DMS153 (cell line): ENCODE results near the gene ADAM12.
"Not testable (repeated sequence)": the region's sequence is repeated elsewhere in the genome, so short reads cannot be mapped to it uniquely, and the experiment has no call there.

Source experiments
- DNase-seq: peaks from one replicate; lab custom pipeline; 2025; lab: John Stamatoyannopoulos, UW

ADAM12 gene

DNA sequence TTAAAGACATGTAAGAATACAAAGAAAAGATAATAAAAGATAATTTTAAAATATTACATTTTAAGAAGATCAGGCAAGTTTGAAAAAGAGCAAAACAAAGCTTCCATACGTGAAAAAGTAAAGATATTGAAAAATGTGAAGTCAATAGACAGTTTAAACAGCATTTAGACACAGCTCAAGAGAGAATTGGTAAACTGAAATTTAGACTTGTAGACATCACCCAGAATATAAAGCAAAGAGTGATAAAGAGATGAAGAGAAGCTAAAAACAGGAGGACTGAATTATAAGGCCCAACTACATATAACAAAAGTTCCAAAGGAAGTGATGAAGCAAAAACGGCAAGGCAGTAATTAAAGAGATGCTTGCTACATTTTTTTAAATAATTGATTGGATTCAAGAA lies 13.8 kb downstream of the ADAM12 start:
- DNase-seq = no peak

DNA sequence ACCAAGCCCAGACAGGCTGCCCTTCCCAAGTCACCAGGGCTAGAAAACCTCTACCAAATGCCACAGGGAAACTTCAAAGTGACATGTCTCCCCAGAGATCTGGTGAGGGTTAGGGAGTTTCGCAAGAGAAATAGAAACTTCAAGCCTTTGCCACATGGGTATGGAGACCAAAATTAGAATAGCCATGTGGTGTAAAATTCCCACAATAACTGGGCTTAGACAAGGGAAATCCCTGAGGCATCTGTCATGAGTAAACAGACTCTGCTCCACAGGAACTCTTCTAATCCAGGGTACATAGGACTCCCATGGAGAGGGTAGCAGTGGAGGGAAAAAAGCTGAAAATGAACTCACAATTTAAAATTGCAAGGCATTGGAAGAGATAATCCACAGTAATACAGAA lies 14.3 kb downstream of the ADAM12 start:
- no peak for DNase-seq

DNA sequence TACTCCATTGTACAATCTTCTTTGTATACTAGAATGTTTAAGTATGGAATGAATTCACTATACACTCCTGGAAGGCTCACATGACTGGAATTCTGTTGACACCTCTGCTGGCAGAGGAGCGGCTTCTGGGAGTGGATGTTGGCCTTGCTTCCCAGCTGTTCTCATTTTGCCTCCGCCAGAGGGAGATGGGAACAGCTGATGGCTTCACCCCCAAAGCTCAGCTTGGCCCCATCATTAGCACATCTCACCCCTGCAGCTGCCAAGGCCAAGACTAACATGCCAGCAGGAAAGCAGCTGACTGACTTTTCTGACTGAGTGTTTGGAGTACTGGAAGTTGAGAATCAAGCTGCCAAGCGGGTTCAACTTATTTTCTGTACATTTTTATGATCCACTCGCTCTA lies 15.1 kb downstream of the ADAM12 start:
- DNase-seq = no peak

DNA sequence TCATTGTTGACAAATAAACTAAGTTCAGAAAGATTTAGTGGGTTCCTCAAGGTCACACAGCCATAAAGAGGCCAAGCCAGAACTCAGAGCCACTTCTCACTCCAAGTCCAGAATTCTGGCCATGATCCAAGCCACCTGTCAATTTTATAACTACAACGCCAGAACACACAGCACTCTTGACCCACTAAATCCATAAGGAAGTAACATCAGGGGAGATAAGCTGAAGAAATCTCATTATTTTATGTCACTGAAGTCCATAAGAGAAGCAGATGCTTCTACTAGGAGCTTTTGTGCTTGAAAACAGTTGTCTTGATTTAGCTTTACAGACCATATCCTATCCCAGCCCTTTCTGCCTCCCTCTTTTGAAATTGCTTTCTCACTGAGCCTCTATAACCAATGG lies 15.9 kb downstream of the ADAM12 start:
- DNase-seq = no peak

DNA sequence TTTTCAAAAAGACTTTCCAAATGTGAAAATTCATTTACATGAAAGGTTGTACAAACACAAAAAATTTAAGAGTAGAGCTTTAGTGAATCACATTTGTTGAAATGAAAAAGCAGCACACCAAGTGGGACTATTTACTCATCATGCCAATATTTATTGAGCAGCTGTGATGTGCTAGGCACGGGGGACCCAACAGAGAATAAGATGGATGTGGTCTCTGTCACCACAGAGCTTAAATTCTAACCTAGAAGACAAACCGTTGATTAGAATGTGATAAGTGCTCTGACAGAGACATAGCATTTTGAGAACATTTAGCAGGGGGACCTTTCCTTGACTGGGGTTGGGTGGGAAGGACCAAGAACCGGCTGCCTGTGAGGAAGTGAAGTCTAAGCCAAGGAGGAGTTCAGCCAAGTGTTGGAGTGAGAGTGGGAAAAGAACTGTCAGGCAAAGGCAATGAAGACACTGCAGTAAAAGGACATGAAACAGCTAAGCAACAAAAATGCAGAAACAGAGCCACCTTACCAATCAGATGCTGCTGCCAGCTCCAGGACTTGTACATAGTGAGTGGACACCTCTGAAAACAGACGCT lies 19.1 kb downstream of the ADAM12 start:
- no peak for DNase-seq

DNA sequence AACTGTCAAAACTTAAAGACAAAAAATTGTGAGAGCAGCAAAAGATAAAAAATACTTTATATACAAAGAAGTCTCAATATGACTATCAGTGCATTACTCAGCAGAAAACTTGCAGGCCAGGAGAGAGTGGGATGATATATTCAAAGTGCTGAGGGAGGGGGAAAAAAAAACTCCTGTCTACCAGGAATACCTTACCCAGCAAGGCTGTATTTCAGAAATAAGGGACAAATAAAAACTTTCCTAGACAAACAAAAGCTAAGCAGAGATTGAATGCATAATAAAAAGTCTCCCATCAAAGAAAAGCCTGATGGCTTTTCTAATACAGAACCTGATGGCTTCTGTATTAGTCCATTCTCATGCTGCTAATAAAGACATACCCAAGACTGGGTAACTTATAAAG lies 31.1 kb downstream of the ADAM12 start:
- DNase-seq = no peak

DNA sequence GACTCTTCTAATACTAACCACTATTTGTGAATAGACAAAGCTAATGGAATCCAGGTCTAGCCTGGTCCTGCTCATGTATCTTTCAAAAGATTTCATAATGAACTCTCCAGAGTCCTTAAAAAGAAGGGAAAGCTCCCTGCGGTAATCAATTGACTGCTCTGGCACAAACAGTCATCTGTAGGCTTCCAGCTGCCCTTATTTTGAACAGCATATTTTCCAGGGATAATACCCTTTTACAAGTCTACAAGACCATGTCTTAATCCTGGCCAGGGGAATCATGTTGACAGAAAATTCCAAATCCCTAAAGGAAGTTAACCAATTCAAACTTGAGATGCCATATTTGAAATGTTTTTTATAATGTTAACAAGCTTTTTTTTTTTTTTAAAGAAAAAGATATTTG lies 34.6 kb downstream of the ADAM12 start:
- DNase-seq = no peak

DNA sequence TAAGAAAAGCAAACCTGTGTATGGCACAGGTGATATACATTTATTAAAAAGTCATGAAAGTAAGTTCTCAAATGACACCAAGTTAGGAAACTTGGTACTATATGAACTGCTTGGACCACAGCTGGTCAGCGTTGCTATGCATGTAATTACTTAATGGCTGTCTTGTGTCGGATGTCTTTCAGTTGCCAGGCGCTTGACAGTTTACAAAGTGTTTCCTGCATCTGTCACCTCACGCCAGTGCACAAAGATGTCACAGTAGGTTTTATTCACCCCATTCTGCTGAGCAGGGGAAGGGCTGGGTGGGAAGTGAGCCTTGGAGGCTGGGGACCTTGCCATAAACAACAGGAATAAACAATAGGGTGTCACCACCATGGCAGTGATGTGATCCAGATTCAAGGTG lies 35.8 kb downstream of the ADAM12 start:
- DNase-seq = no peak

DNA sequence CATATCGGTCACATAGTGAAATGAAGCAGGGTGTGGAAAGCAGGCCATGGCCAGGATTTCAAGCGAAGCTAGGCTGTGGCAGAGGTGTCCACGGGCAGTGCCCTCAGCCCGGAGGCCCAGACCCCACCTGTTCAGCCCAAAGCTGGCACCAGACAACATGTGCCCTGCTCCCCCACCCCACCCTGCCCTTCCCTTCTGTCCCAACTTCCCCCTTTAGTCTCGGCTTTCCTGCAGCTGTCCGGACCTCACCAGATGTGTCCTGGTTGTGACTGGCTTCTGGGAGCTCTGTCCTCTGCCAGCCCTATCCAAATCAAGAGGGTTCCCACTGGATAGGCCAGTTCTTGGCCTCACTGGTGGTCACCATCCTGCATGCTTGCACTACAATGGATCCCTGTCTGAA lies 37.3 kb downstream of the ADAM12 start:
- DNase-seq = no peak

DNA sequence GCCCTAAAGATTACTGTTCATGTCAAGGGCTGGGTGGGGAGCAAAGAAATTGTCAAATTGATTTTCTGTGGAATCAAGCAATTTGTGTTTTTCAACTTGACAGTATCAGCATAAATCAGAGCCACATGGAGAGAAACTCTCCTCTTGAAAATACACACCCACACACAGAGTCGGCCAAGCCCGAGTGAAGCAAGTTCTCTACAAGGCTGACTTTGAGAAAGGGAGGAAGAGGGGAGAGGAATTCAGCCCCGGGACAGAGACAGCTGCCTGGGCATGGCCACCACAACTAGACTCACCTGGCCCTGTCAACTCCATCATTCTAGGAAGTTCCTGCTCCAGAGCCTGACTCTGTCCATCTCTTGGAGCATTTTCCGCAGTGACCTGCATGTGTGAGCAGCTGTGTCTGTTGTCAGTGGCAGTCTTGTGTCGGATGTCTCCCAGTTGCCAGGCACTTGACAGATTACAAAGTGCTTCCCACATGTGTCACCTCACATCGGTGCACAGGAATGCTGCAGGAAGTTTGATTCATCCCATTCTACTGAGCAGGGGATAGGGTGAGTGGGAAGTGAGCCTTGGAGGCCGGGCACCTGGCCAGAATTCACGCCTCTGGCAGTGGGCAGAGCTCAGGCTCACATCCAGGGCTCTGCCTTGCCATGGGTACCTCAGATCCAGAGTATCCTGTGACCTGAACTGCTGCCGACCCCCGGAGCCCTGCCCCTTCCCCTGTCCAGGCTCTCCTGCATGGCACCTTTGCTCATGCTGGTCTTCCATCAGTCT lies 37.9 kb downstream of the ADAM12 start:
- no peak for DNase-seq

DNA sequence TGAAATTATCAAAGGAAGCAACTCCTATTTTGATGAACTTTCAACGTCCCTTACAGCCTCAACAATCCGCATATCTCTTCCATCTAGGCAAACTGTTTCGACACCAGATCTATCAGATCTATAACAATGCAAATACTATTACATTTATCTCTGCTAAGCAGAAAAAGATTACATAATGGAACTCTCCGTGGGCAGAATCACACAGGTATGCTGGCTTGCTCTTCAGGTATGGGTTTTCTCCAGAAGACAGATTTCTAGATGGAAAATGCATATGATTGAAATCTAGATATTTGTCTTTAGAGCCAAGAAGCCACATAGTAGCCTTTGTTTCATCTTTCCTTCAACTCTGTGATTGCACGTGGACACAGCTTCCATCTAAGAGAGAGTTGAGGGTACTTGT lies 38.6 kb downstream of the ADAM12 start:
- no peak for DNase-seq

DNA sequence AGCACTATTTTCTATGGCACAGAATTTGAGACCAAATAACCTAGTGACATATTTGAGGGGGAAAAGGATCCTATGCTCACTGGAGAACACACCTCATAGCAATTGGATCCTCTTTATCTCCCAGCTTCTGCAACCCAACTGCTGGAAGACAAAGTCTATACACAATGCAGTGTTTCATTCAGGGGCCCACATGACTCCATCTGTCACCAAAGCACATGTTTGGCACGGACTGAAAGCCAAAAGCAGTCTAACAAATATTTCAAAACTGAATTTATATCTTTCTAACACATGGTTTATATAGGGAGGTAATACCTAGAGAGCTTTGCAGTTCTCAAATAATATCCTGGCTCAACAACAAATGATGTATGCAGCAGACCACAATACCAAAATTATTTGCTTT lies 39.2 kb downstream of the ADAM12 start:
- DNase-seq = no peak

DNA sequence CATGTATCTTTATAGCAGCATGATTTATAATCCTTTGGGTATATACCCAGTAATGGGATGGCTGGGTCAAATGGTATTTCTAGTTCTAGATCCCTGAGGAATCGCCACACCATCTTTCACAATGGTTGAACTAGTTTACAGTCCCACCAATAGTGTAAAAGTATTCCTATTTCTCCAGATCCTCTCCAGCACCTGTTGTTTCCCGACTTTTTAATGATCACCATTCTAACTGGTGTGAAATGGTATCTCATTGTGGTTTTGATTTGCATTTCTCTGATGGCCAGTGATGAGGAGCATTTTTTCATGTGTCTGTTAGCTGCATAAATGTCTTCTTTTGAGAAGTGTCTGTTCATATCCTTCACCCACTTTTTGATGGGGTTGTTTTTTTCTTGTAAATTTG lies 44.8 kb downstream of the ADAM12 start:
- DNase-seq = not testable (repeated sequence)

DNA sequence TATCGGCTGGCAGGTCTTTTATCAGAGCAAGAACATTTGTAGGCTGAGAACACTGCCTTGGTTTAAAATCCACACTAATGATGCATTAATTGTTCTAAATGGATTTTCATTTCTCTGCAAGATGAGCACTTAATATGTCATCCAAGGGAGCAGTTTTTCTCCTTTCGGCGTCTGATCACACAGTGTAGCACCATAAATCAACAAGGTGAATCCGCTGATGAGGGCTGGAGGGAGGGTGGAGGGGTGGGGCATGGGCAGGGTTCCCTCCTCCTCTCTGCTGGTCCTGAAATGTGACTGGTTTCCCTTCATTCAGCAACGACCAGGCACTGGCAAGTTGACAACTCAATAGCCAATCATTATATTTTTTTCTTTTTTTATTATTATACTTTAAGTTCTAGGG lies 45.6 kb downstream of the ADAM12 start:
- no peak for DNase-seq

DNA sequence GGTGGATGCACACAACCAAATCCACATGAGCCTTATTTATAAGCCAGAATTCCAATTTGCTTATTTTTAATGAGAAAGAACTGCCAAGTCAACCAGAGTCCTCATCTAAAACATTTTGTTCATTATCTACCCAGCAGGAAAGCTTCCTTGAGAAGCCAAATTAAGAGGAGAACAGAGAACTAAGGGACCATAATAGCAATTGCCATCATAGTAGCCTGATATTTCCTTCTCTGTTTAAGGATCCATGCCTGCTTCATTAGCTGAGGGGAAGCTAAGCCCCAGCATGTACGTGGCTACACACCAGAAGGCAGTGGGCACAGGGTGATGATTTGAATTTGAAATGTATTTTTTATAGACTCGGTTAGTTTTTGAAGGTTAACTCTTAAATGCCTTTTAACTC lies 46.8 kb downstream of the ADAM12 start:
- DNase-seq = no peak

DNA sequence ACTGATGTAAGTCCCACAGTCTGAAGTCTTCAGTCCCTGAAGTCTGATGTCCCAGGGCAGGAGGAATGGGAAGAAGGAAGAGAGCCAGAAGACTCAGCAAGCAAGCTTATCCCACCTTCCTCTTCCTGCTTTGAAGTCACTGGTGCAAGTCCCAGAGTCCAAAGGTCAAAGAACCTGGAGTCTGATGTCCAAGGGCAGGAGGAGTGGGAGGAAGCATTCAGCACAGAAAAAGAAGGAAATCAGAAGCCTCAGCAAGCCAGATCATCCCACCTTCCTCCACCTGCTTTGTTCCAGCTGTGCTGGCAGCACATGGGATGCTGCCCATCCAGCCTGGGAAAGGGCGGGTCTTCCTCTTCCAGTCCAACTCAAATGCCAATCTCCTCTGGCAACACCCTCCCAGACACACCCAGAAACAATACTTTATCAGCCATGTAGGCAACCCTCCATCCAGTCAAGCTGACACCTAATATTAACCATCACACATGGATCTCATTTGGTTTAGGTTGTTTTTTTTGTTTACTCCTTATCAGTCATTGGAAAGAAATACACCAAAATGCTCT lies 50.9 kb downstream of the ADAM12 start:
- DNase-seq = no peak

DNA sequence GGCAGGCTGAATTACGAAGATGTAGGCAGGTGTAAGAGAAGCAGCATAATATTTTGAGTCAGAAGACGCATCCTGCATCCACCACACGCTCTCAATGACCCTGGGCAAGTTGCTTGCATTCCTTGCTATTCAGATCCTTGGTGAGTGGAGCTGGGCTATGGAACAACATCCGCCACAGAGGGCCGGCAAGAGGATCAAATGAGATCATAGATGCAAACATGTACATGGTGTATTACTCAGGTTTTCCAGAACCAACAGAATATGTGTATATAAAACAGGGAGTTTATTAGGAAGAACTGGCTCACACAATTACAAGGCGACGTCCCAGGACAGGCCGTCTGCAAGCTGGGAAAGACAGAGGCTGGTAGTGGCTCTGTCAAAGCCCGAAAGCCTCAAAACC lies 51.5 kb downstream of the ADAM12 start:
- no peak for DNase-seq

DNA sequence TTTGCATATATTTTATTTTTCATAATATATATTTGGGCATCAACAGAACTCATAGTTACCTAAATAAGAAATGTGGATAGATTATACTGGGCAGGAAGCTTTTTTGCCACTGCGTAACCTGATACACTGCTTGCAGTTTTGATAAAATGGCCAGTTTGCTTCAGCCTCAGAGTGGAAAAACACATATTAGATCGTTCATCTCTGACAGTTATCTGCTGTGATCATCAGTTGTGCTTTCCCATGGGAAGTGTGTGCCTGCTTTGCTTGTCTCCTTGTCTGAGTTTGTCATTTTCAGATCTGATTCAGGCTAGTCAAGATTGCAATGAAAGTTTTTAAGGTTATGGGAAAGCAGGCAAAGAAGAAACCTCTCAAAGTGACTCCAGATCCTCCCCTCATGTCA lies 54.0 kb downstream of the ADAM12 start:
- DNase-seq = no peak

DNA sequence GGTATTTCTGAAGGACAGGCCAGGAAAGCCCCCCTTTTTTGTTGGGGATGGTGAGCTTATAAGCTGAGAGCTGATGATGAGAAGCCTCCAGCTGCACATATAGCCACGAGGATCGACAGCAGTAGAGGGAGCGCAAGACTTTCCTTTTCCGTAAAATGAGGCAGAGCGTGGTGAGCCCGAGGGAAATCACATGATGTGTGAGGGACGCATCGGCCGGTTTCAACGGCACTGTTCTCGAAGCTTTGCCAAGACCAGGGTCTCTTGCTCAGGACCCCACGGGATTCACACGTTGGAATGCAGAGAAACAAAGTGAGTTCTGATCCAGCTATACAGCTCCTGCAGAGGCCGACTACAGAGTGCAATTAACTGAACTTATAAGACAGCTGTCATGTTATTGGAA lies 55.7 kb downstream of the ADAM12 start:
- no peak for DNase-seq

DNA sequence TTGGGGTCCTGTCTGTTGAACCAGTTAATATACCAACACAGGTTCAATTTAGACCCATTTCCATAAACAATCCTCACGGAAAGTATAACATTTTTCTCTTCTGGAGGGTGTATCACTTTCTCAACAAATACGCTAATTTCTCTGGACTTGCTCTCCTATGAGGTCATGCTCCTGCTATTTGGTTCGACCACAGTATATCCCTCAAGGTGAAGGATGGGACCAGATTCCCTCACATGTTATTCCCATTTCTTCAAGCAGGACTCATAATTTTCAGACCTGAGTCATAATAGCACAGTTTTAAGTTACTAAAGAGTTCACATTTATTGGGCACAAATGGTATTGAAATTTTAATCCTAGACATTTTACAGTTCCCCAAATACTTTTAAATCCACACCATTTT lies 57.2 kb downstream of the ADAM12 start:
- DNase-seq = no peak

DNA sequence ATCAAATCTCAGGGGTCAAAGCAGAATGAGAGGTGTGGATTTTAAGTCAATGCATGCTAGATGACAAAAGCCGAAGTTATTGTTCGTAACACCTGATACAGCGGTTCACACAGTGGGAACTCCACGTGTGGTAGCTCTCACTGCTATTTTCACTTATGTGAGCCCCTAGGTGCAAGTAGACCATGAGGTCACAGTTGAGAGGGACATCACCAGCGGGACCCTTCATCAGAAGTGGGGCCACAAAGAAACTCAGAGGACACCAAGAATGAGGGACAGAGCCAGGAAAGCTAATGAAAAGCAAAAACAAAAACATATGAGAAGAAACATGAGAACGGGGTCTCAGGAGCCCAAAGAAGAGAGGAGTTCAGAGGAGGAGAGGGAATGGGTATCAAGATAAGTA lies 63.5 kb downstream of the ADAM12 start:
- DNase-seq = no peak

DNA sequence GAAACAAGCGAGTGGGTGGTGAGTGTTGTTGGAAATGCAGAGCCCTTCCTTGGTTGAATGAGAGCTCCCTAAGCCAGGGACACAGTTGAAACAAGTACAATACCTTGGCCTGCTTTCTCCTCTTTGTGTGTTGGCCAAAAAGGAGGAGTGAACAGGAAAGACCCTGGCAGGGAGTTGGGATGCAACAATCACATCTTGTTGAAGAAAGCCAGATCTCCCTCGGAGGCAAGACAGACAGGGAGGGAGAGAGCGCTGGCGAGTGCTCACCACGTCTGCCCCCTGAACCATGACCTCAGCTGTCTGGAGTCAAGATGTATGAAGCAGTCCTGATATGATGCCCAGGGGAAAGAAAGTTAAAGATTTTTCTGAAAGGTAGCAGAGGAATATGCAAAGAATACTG lies 66.8 kb downstream of the ADAM12 start:
- DNase-seq = no peak

DNA sequence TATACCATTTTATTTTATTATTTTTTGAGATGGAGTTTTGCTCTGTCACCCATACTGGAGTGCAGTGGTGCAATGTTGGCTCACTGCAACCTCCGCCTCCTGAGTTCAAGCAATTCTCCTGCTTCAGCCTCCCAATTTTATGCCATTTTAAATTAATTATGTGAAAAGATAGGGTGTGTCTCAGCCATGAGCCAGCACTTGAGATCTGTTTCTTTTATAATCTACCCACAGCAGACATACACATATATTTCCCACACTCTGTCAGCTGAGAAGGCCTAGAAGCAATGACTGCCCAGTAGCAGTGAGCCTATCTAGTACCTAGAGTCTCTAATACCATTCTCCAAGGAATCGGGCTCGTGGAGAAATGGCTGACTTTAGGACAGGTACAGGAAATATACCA lies 70.5 kb downstream of the ADAM12 start:
- DNase-seq = no peak
